ENCODE measurements around the gene MAN2C1. TPM values are rescaled to one million over a fixed set of nuclear protein-coding genes. Genes with fewer than 3 reads are reported as not detected.
"Not testable (repeated sequence)": the region's sequence is repeated elsewhere in the genome, so short reads cannot be mapped to it uniquely, and the experiment has no call there.

MAN2C1 gene
- total and polyA plus RNA-seq, 10 donors = 112 to 499 (median 274) TPM

GRCh38 chr15:75403892-75404291 lies 35.5 kb upstream of the MAN2C1 start:
- intact Hi-C loops (cut with DNase I; ENCODE audit: low total_unique reads) = no loop called here
- H3K4me1 ChIP-seq = no peaks in the 10 kb centered on the region
- no peak for DNase-seq

DNA sequence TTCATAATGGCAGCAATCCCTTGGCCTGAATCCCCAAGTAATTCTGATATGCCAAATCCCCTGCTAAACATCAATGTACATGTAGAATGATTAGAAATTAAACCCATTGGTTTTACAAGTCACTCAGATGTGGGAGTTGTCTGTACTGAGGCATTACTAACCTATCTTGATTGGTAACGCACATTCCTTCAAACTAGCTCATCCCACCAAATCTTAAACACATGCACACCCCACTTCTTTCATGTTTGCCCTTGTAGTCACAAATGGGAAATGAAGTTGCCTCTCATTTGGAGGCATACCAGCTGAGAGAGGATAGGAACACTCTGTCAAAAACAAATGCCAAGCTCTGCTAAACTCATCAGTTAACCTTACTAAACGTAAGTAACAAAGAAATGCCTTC lies 29.1 kb upstream of the MAN2C1 start:
- Histone ChIP-seq H3K27me3 (replicated peaks in 1 of 7) (no peaks in the 10 kb centered on the region), H3K4me1 (no peaks in the 10 kb centered on the region), H3K4me3 (no peak overlapping the region), H3K9me3 (no peaks in the 10 kb centered on the region), H3K27ac (no peak overlapping the region), H3K36me3 (peaks cover 0 to 100% (median 97%) of the 10 kb centered on the region in 6 donors)
- intact Hi-C loops (cut with DNase I; ENCODE audit: low total_unique reads) = no loop called here
- 89 to 97% (median 94%) methylated on average over 2 of the region's 2 CpGs for WGBS, 5 donors
- TF ChIP-seq POLR2A (IDR thresholded peaks at IDR 0.05) = no peak
- TF ChIP-seq POLR2AphosphoS5 (IDR thresholded peaks at IDR 0.05) = no peak
- TF ChIP-seq, protein P1, sequence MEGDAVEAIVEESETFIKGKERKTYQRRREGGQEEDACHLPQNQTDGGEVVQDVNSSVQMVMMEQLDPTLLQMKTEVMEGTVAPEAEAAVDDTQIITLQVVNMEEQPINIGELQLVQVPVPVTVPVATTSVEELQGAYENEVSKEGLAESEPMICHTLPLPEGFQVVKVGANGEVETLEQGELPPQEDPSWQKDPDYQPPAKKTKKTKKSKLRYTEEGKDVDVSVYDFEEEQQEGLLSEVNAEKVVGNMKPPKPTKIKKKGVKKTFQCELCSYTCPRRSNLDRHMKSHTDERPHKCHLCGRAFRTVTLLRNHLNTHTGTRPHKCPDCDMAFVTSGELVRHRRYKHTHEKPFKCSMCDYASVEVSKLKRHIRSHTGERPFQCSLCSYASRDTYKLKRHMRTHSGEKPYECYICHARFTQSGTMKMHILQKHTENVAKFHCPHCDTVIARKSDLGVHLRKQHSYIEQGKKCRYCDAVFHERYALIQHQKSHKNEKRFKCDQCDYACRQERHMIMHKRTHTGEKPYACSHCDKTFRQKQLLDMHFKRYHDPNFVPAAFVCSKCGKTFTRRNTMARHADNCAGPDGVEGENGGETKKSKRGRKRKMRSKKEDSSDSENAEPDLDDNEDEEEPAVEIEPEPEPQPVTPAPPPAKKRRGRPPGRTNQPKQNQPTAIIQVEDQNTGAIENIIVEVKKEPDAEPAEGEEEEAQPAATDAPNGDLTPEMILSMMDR (IDR thresholded peaks at IDR 0.05 in 8 of 11, conservative IDR thresholded peaks at IDR 0.05 in 3 of 11) = no peak
- no peak for DNase-seq

More at GRCh38 chr15:75403892-75404291, 35.5 kb upstream of the MAN2C1 start:
- H3K4me3 ChIP-seq = no peak overlapping the region
- no peaks in the 10 kb centered on the region for H3K27me3 ChIP-seq (replicated peaks in 1 of 7)
- peaks cover 2 to 100% (median 95%) of the 10 kb centered on the region in 6 donors for H3K36me3 ChIP-seq
- TF ChIP-seq POLR2A (IDR thresholded peaks at IDR 0.05) = no peak
- no peaks in the 10 kb centered on the region for H3K9me3 ChIP-seq
- 85 to 97% (median 92%) methylated on average over 2 of the region's 2 CpGs for WGBS, 5 donors
- no peak overlapping the region for H3K27ac ChIP-seq

GRCh38 chr15:75389791-75390382 lies 21.5 kb upstream of the MAN2C1 start:
- intact Hi-C loops (cut with DNase I; ENCODE audit: low total_unique reads) = no loop called here
- no peak for TF ChIP-seq POLR2A (IDR thresholded peaks at IDR 0.05)
- TF ChIP-seq POLR2AphosphoS5 (IDR thresholded peaks at IDR 0.05) = no peak
- TF ChIP-seq, protein P1 (IDR thresholded peaks at IDR 0.05 in 8 of 11, conservative IDR thresholded peaks at IDR 0.05 in 3 of 11) = no peak
- Histone ChIP-seq H3K4me1 (peaks cover 0 to 15% (median 3%) of the 10 kb centered on the region in 6 donors), H3K4me3 (no peak overlapping the region), H3K9me3 (no peaks in the 10 kb centered on the region), H3K27ac (no peak overlapping the region), H3K27me3 (replicated peaks in 1 of 7) (no peaks in the 10 kb centered on the region), H3K36me3 (peaks cover 0 to 100% (median 90%) of the 10 kb centered on the region in 6 donors)
- WGBS, 5 donors = 94 to 100% (median 96%) methylated on average over 1 of the region's 1 CpG
- DNase-seq = no peak

DNA sequence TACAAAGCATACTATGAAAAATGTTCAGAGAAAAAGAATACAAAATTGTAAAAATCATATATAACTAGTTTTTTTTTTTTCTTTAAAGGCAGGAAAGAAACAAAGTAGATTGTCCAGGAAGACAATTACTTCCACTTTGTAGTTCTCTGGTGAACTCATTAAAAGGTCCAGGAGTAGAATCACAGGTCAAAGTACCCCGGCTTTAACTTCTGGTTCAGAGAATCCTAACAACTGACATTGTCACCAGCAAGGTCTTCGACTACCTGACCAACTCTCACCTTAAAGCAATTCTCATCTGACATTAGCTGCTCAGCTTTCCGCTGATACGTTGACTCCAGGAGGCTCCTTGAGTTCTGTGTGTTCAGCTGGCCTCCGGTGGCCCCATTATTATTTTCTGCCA lies 15.6 kb upstream of the MAN2C1 start:
- H3K27ac ChIP-seq; H3K9me3 ChIP-seq; intact Hi-C loops (cut with DNase I; ENCODE audit: low total_unique reads); H3K4me3 ChIP-seq; DNase-seq; H3K27me3 ChIP-seq (replicated peaks in 1 of 7): not testable (repeated sequence)
- 95 to 98% (median 97%) methylated on average over 5 of the region's 5 CpGs for WGBS, 5 donors
- Histone ChIP-seq H3K4me1 (peaks cover 0 to 36% (median 6%) of the 10 kb centered on the region in 6 donors), H3K36me3 (peaks cover 0 to 100% (median 85%) of the 10 kb centered on the region in 6 donors)

DNA sequence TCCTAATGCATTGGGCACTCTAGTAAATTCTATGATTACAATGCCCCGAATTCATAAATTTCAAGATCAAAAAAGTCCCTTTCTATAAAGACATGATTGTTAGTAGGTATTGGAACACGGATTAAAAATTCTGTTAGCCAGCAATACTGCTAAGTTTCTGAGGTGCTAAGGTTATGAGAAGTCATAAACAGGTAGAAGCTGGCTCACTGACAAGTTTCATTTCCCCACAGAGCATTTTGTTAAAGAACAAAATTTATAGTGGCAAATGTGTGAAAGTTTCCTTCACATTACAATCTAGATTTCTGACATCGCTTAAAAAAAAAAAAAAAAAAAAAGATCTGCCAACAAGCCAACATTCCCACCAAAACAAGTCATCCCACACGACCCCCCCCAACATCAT lies 12.4 kb upstream of the MAN2C1 start:
- no peak for DNase-seq
- no peaks in the 10 kb centered on the region for H3K9me3 ChIP-seq
- H3K4me3 ChIP-seq = no peak overlapping the region
- H3K36me3 ChIP-seq = peaks cover 0 to 100% (median 81%) of the 10 kb centered on the region in 6 donors
- H3K4me1 ChIP-seq = peaks cover 0 to 24% (median 1%) of the 10 kb centered on the region in 6 donors
- peak overlapping the region in 3 of 8 donors; percentile 26 to 45 (median 40) for H3K27ac ChIP-seq
- no peak for TF ChIP-seq POLR2AphosphoS5 (IDR thresholded peaks at IDR 0.05)
- TF ChIP-seq, protein P1 (IDR thresholded peaks at IDR 0.05 in 8 of 11, conservative IDR thresholded peaks at IDR 0.05 in 3 of 11) = no peak
- TF ChIP-seq POLR2A (IDR thresholded peaks at IDR 0.05) = no peak
- 73 to 85% (median 84%) methylated on average over 4 of the region's 4 CpGs for WGBS, 5 donors
- intact Hi-C loops (cut with DNase I; ENCODE audit: low total_unique reads) = no loop called here
- H3K27me3 ChIP-seq (replicated peaks in 1 of 7) = no peaks in the 10 kb centered on the region

Data from spleen (tissue), 11 donors.